RKO (cell line): Measurements from ENCODE around the gene DNAAF9.
"Not testable (repeated sequence)": the region's sequence is repeated elsewhere in the genome, so short reads cannot be mapped to it uniquely, and the experiment has no call there.

Experiments used
- DNase-seq: peaks from one replicate; pipeline ENCODE4 v3.0.0-alpha.2; 2016; ENCODE audit warnings: low spot score

Gene DNAAF9

DNA sequence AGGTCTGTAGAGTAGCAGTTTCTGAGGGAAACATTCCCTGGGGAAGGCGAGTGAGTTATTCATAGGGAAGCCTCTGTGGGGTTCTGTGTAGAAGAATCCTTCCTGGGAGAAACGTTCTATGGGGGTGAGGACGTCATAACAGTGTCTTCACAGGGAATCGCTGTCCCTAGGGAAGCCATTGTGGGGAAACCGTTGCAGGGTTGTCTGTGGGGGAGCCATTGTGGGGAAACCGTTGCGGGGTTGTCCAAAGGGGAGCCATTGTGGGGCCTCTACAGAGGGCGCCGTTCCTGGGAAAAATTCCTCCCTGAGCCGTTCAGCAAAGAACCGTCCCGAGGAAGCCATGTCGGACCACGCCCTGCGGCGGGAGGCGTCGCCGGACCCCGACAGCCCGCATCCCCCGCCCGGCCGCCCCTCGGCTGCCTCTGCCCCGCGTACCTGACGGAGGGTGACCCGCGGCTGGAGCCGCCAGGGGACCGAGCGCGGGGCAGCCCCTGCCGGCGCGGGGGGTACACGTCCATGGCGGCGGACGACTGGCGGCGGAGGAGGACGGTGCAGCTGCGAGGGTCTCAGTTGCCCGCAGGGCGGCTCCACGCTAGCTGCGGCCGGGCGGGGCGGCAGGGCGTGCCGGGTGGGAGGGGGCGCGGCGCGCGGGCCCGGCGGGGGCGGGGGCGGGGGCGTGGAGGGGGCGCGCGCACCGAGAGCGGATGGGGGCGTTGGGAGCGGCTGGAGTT lies at the start of gene DNAAF9:
Gene DNAAF9, minus strand, starts transcription at position 630 of the 731 bp plus-strand sequence. Its CDS starts 112 bp downstream, at position 518.
- no peak for DNase-seq

DNA sequence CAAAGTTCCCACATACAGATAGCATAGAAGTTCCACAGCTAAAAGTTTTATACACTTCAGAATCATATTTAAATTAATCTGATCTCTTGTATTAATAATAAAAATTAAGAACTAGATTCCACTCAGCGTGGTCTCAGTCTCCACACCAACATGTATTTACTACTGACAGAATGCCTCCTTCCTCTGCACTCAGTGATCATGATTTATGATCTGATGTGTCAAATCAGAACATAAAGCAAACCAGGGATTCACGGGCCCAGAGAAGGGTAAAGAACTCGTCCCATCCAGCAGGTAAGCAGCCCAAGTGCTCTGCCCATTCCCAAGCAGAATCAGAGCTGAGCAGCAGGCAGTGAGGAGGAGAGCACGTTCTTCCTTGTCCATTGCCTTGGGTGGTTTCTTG lies 49.2 kb upstream of the DNAAF9 start:
- no peak for DNase-seq

DNA sequence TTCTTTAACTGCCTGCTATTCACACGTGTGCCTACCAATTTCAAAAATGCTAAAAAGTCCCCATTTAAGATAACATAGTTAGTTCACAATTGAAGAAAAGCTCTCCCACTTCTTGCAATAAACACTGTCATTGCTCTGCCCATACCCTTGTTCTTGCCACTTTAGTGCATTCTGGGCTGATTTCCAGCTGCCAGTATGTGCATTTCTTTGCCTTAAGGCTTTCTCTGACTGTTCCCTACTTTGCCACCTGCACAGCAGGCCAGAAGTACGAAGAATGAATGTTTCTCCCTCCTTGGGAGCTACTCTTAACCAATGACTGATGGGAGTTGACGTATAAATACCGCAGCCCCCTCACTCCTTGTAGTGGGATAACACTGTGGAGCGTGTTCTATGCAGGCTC lies 47.4 kb upstream of the DNAAF9 start:
- no peak for DNase-seq

DNA sequence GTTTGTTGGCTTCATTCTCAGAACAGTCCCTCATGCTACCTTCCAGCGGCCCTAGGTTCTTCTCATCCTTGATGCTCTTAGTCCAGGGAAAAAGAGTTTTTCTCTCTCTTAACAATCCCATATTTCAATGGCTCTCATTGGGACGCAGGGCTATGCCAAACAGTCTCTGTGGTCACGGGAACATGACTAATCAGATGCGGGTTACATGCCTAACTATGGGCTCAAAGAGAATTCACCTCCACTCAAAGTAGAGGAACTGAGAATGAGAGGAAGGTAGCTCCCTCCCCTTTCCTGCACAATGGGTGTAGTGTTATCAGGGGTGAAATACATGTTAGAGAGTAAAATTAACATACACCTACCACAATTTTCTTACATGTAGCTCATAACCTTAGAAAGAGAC lies 45.2 kb upstream of the DNAAF9 start:
- DNase-seq = no peak

DNA sequence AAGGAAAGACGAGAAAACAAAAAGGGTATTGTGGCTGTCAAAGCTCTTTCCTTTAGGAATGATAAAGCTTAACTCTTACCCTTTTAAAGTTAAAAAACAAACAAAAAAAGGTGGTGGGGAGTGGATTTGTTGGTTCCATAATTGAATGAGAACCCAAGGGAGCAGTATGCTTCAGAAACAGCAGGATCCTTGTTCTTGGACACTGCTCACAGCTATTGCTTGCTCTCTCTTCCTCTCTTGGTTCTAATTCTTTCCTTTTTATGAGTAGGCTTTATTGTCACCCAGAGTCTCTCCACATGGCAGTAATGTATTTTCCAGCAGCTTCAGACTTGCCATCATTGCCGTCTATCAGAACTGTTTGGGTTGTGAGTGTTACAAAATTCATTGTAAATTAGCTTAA lies 44.7 kb upstream of the DNAAF9 start:
- DNase-seq = no peak

DNA sequence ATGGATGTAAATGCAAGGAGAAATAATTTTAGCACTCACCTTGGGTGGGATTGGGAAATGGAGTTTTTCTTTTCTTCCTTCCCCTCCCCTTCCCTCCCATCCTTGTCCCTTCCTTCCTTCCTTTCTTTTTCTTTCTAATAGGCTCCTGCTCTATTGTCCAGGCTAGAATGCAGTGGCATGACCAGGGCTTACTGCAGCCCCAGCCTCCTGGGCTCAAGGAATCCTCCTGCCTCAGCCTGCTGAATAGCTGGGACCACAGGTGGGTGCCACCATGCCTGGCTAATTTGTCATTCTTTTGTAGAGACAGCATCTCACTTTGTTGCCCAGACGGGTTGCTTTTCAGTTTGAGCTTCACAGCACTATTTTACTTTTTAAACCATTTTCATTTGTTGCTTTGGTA lies 41.9 kb upstream of the DNAAF9 start:
- DNase-seq = no peak

DNA sequence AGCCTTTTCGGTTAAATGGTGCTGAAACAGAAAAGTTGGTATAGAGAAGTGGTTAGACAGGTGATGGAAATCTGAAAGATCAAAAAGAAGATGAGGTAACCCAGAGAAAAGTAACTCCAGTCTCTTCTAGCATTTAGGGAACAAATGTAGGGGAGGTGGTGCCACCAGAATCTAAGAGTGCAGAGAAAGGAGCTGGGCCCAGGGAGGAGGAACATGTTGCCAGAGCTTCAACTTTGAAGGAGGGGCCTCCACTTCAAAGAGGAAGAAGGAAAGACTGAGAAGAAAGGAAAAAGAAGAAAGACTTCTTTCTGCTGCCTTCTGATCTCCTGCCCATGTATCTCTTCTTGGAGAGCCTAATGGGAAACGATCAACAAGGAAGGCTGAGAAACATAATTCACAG lies 39.9 kb upstream of the DNAAF9 start:
- DNase-seq = no peak

DNA sequence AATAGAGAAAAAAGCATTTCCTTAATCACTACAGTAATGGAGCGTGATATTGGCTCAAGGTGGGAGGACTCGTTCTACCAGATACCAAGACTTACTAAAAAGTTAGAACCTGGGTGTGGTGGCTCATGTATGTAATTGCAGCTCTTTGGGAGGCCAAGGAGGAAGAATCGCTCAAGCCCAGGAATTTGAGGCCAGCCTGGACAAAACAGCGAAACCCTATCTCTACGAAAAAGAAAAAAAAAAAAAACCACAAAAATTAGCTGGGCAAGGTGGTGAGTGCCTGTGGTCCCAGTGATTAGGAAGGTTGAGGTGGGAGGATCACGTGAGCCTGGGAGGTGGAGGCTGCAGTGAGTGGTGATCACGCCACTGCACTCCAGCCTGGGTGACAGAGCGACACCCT lies 39.3 kb upstream of the DNAAF9 start:
- DNase-seq = no peak

DNA sequence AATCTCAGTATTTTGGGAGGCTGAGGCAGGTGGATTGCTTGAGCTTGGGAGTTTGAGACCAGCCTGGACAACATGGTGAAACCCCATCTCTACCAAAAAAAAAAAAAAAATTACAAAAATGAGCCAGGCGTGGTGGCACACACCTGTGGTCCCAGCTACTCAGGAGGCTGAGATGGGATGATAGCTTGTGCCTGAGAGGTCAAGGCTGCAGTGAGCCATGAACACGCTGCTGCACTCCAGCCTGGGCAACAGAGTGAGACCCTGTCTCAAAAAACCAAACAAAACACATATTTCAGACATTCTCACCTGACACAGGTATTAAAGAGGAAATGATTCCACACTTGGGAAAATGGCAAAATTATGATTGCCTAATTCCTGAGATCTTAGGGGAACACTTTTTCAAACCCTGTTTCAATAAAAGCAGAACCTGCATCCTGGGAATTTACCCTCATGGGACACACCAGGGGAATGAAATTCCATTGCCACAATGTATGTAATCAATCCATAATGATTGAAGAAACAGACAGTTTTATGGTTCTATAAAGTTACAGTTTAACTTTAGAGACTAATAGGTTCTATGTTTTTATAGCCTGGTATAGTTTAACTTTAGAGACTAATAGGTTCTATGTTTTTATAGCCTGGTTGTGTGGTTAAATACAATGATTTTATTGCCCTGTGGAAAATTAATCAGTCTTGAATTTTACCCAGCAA lies 29.6 kb upstream of the DNAAF9 start:
- no peak for DNase-seq

DNA sequence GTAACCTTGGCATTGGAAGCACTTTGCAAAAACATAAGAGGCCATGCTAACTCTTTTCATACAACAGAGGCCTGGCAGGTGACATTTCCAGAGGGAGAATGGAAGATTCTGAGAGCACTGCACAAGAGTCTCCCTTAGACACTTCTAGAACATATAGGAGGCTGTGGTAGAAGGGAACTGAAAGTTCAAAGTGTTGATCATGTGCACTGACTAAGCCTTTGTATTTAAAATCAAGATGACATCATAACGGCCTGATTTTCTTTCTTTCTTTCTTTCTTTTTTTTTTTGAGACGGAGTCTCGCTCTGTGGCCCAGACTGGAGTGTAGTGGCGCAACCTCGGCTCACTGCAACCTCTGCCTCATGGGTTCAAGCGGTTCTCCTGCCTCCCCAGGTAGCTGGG lies 26.8 kb upstream of the DNAAF9 start:
- no peak for DNase-seq

DNA sequence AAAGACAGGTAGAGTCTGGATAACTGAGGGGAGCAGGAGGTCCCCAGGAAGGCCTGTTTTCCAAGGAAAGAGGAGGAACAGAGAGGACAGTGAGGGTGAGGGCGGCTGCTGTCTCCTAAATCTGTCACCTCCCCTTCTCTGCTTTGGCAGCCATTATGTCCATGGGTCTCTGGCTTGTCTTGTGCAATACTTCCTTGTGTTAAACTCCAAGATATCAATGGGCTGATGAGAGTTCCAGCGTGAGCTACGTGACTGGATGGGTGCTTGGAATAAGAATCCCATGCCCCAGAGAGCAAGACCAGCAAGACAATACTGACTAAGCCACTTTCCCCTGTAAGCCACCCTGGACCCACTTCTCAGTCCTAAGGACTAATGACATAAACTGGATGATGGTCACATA lies 26.3 kb upstream of the DNAAF9 start:
- DNase-seq = no peak

DNA sequence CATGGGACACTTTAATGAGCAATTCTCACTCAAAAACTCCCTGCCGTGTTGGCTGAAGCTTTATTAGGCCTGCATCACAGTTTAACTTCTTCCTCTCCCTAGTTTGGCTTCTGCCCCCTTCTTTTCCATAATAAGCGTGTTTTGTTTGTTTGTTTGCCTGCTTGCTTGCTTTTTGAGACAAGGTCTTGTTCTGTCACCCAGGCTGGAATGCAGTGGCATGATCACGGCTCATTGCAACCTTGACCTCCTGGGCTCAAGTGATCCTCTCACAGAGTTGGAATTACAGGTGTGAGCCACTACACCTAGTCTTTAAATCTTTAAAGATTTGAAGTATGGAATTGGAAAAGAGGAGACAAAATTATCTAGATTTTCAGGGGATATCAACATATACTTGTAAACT lies 25.4 kb upstream of the DNAAF9 start:
- DNase-seq = no peak

DNA sequence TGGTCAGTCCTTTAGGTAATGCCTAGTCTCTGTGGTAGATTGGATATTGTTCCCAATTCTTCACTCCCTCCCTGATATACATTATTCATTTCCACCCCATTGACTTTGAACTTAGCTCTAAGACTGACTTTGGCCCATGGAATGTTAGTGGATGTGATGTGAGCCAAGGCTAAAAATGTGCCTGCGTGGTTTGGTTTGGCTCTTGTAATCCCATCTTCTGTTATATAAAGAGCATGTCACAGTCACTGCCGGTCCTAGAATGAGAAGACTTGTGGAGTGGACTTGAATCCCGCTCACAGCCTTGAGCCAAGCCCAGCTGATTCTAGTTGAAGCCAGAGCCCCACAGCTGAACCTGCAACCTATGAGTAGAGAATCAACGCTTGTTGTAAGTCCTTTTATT lies 23.6 kb upstream of the DNAAF9 start:
- DNase-seq = no peak

DNA sequence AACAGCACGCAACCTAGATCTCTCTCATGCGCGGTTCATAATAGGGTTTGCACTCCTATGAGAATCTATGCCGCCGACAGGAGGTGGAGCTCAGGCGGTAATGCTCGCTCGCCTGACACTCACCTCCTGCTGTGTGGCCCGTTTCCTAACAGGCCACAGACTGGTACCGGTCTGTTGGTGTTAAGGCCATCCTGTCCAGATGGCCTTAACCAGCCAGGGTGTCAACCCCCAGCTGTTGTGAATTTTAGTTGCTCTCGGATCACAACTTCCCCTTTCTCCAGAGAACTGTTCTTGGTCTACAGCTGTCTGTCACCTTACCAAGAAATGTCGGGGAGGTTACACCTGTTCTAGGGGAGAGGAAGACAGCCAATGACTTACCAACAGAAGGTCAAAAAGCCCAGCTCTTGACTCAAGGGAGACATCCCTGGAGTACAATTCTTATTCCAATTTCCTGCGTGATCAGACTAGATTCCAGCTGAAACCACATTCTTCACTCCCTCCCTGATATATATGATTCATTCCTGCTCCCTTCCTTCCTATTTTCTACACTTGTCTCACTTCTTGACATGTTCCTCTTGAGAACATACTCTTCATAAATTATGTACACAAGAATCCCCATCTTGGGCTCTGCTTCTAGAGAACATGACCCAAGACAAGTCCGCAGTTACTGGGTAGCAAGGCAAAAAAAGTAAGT lies 23.1 kb upstream of the DNAAF9 start:
- no peak for DNase-seq

DNA sequence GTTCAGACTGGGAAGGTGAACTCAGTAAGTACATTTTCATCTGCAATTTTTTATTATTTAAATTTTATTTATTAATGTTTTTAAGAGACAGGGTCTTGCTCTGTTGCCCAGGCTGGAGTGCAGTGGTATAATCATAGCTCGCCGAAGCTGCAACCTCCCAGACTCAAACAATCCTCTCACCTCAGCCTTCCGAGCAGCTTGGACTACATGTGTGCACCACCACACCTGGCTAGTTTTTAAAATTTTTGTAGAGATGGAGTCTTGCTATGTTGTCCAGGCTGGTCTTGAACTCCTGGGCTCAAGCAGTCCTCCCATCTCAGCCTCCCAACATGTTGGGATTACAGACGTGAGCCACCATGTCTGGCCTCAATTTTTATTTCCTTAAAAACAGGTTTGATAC lies 19.3 kb upstream of the DNAAF9 start:
- DNase-seq = not testable (repeated sequence)

DNA sequence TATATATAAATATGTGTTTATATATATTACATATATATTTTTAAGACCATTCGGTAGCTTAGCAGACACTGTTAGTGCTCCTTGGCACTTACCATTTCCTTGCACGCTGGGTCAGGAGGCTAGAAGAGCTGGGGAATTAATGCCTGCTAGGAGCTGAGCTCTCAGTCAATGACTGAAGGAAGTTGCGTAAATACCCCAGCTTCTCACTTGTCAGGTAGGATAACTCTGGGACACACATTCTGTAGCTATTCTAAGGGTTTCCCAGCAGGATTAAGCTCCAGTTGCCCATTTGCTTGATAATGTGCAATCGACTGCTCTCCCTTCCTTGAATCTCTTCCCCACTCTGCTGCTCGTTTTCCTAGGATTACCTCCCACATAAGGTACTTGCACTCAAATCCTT lies 15.7 kb upstream of the DNAAF9 start:
- no peak for DNase-seq

DNA sequence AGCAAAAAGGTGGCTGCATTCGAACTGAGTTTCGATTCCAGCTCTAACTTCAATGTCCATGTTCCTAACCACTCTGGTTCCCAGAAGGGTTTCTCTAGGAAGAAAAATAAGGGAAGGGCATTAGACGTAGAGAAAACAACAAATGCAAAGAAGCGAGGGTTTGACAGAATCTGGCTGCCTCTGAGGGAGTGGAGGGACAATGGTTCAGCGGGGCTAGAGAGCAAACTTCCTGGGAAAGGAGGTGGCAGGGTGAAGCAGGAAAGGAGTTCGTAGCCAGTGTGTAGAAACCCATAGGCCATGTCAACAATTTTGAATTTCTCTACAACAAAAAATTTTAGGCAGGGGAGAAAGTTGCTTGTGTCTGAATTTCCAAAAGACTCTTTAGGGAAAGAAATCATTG lies 14.5 kb upstream of the DNAAF9 start:
- no peak for DNase-seq

DNA sequence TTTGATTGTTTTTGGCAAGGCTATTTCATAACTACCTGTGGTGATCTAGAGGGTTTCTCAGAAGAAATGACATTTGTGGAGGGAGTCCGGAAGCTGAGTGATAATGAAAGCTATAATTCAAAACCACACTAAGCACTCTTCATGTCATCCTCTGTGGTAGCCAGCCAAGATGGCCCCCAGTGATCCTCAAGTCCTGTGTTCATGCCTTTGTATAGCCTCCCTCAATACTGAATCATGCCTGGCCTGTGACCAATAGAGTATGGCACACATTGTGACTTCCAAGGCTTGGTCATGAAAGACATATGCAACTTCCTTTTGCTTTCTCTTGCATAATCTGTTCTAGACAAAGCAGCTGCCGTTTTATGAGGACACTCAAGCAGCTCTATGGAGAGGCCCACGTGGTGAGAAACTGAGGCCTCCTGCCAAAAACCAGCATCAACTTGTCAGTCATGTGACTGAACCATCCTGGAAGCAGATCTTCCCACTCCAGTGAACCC lies 12.8 kb upstream of the DNAAF9 start:
- peak; percentile 52 for DNase-seq

DNA sequence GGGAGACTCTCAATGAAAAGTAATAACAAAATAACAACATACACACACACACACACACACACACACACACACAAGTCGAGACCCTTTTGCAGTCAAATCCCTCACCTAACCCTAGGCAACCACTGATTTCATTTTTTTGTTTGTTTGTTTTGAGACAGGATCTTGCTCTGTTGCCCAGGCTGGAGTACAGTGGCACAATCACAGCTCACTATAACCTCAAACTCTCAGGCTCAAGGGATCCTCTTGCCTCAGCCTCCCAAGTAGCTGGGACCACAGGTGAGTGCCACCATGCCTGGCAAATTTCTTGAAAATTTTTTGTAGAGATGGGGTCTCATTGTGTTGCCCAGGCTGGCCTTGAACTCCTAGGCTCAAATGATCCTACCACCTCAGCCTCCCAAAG lies 10.7 kb upstream of the DNAAF9 start:
- not testable (repeated sequence) for DNase-seq

DNA sequence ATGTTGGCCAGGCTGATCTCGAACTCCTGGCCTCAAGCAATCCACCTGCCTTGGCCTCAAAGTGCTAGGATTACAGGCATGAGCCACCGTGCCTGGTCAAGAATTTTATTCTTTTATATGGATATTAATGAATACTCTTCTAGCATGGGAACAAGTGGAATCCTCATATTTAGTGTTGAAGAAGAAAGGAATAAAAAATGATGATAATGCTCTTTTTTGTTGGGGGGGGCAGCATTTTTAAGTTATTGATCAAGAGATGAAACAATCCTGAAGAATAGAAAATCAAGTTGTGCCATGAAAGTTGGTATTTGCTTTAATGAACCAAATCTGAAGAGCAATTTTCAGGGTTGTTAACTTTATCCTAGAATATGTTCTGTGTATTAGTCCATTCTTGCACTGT lies 6.7 kb upstream of the DNAAF9 start:
- DNase-seq = no peak

DNA sequence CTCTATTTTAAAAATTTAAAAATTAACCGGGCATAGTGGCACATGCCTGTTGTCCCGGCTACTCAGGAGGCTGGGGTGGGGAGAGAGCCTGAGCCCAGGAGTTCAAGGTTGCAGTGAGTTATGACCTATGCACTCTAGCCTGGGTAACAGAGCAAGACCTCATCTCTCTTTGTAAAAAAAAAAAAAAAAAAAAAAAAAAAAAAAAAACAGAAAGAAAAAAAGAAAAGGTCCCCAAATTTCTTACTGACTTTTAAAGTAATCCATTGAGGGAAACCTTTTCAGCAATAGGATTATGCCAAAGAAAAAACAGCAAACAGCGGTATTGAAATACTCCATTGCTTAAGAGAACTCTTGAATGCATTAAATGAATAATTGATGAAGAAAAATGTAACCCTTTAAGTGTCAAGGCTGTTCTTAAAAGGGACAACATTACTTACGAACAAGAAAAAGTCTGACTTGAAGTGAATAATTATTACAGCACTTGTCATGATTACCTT lies 6.0 kb upstream of the DNAAF9 start:
- DNase-seq = no peak

DNA sequence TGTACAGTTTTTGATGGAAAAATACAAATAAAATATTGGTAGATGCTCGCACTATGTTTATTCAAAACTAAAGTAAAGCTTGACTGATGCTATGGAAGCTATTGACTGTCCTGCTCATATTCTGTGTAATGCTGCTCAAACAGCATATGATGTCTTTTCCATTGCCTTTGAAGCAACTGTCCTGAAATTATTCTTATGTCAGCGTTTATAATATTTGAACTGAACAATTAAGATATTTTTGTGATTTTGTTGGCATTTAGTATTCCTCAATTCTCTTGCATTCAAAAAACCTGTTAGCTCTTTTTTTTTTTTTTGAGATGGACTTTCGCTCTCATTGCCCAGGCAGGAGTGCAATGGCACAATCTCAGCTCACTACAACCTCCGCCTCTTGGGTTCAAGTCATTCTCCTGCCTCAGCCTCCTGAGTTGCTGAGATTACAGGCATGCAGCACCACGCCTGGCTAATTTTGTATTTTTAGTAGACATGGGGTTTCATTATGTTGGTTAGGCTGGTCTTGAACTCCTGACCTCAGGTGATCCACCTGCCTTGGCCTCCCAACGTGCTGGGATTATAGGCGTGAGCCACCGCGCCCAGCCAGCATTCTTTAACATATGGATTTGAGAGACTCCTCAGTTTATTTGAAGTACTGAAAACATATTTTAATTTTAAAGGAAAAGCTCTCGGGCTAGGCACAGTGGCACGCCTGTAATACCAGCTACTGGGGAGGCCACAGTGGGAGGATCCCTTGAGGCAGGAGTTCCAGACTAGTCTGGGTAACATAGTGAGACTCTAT lies 5.3 kb upstream of the DNAAF9 start:
- DNase-seq = no peak
